NCI-H1092 treated with DMSO at 0.1 percent for 48 hours (cell line): ENCODE measurements around the gene SQOR.

Experiments used
- DNase-seq: peaks from one replicate; lab custom pipeline; 2025; lab: John Stamatoyannopoulos, UW

Gene SQOR

GRCh38 chr15:45705510-45706473, 71.0 kb downstream of the SQOR start:
- DNase-seq = peak; percentile 84

GRCh38 chr15:45710657-45711056, 75.8 kb downstream of the SQOR start:
- DNase-seq = peak; percentile 17

- DNase-seq = peak; percentile 67
Observed at GRCh38 chr15:45714590-45715488, 80.0 kb downstream of the SQOR start.

GRCh38 chr15:45715528-45715927, 80.7 kb downstream of the SQOR start:
- peak; percentile 40 for DNase-seq

GRCh38 chr15:45719490-45719889, 84.7 kb downstream of the SQOR start:
- DNase-seq = no peak

GRCh38 chr15:45720183-45720582, 85.4 kb downstream of the SQOR start:
- no peak for DNase-seq

- DNase-seq = no peak
Observed at GRCh38 chr15:45728641-45729040, 93.8 kb downstream of the SQOR start.

- no peak for DNase-seq
Observed at GRCh38 chr15:45729141-45729540, 94.3 kb downstream of the SQOR start.

- DNase-seq = no peak
Observed at GRCh38 chr15:45731343-45731742, 96.5 kb downstream of the SQOR start.

GRCh38 chr15:45732662-45733061, 97.8 kb downstream of the SQOR start:
- peak; percentile 49 for DNase-seq

- no peak for DNase-seq
Observed at GRCh38 chr15:45734260-45734711, 99.5 kb downstream of the SQOR start.
